Measurements from ENCODE around the gene MED12. TPM values are rescaled to one million over a fixed set of nuclear protein-coding genes. Genes with fewer than 3 reads are reported as not detected.
"Not testable (repeated sequence)": the region's sequence is repeated elsewhere in the genome, so short reads cannot be mapped to it uniquely, and the experiment has no call there.

The MED12 gene
- total RNA-seq, 1 donor = 106 TPM

DNA sequence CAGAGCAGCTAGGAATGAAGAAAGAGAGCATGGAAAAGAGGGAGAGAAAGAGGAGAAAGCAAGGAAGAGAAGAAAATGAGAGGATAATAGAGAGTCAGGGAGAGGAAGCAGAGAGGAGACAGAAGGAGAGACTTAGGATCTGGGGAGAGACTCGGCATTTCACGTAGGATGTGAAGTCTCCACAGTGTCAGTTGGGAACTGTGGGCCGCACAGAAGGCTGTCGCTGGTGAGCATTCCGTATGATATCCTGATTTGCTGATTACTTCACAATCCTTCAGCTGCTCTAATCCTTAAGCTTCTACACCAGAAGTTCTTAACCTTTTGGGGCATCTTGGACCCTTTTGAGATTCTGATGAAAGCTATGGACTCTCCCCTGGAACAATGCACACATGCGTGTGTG lies 40.2 kb downstream of the MED12 start:
- DNase-seq (ENCODE audit: low read depth in 2 of 3, low spot score in 2 of 3) = no peak

DNA sequence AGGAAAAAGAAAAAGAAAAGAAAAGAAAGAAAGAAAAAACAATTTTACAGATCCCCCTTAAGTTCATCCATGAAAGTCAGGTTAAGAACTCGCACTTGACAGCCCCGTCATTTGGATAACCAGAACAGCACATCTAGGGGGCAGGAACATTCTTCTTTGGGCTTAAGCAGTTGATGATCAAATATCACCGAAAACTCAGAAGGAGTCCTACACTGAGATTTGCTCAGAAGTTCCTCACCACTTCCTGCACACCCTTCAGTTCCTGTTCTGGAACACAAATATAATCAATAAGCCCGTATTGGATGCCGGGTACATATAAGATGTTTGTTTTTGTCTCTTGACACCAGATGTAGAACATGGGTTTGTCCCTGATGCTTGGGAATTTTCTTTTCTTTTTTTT lies 40.9 kb downstream of the MED12 start:
- DNase-seq (ENCODE audit: low read depth in 2 of 3, low spot score in 2 of 3) = no peak

DNA sequence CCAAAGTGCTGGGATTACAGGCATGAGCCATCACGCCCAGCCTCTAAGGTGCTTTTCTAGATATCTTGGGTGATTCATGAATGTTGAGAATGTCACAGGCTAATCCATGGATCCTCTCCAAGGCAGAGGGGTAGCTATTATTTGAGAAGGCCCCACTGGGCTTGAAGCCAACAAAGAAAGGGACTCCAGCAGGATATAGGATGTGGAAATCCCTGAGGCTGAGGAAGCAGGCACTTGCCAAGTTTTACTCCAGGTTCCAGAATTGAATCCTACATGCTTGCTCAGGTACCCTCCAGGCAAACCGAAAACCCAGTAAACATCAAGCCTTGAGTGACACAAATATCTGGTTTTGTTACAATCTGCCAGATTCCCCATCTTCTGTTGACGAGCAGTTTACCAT lies 42.1 kb downstream of the MED12 start:
- DNase-seq (ENCODE audit: low read depth in 2 of 3, low spot score in 2 of 3) = no peak

DNA sequence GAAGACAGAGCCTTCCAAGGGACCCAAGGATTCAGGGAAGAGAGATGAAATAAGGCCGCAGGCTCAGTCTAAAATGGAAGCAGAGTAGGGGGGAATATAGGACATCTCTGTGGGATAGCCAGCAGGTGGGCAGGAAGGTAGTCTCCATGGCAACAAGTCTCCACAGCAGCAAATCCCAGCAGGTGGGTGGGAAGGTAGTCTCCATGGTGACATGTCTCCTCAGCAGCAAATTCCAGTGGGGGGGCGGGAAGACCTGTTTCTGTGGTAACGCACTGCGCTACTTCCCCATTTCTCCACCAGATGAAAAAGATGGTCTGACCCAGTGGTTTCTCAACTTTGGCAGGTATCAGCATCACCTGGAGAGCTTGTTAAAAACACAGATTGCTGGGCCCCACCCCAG lies 44.6 kb downstream of the MED12 start:
- DNase-seq (ENCODE audit: low read depth in 2 of 3, low spot score in 2 of 3) = no peak

DNA sequence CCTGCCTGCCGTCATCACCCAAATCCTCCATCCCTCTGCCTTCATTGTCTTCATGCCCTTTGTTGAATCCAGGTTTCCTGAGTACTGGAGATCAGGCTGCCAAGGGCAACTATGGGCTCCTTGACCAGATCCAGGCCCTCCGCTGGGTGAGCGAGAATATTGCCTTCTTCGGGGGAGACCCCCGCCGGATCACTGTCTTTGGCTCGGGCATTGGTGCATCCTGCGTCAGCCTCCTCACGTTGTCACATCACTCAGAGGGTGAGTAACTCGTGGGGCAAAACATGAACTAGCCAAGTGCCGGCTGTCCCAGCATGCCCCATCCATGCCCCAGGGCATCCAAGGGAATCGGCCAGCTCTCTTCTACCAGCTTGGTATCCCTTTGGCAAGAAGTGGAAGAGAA lies 45.7 kb downstream of the MED12 start:
- no peak for DNase-seq (ENCODE audit: low read depth in 2 of 3, low spot score in 2 of 3)

DNA sequence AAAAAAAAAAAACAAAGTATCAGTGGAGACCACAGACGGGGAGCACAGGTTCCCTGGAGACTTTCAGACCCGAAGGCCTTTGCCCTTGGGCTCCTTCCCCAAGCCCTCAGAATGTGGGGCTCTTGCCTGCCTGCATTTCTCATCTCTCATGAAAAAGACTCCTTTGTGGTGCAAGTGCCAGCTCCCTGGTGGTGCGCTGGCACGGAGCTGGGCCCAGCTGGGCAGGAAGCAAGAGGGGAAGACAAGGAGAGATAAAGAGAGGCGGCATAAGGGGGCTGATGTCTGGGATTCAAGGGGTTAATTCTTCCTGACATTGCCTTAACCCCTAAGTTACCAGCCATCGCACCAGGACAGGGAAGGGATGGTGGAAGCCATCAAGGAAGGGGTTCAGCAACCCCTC lies 48.1 kb downstream of the MED12 start:
- no peak for DNase-seq (ENCODE audit: low read depth in 2 of 3, low spot score in 2 of 3)

DNA sequence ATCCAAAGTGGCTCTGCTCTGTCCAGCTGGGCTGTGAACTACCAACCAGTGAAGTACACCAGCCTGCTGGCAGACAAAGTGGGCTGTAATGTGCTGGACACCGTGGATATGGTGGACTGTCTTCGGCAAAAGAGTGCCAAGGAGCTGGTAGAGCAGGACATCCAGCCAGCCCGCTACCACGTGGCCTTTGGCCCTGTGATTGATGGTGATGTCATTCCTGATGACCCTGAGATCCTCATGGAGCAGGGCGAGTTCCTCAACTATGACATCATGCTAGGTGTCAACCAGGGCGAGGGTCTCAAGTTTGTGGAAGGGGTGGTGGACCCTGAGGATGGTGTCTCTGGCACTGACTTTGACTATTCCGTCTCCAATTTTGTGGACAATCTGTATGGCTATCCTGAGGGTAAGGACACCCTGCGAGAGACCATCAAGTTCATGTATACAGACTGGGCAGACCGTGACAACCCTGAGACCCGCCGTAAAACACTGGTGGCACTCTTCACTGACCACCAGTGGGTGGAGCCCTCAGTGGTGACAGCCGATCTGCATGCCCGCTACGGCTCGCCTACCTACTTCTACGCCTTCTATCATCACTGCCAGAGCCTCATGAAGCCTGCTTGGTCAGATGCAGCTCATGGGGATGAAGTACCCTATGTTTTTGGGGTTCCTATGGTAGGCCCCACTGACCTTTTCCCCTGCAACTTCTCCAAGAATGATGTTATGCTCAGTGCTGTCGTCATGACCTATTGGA lies 48.8 kb downstream of the MED12 start:
- DNase-seq (ENCODE audit: low read depth in 2 of 3, low spot score in 2 of 3) = no peak

DNA sequence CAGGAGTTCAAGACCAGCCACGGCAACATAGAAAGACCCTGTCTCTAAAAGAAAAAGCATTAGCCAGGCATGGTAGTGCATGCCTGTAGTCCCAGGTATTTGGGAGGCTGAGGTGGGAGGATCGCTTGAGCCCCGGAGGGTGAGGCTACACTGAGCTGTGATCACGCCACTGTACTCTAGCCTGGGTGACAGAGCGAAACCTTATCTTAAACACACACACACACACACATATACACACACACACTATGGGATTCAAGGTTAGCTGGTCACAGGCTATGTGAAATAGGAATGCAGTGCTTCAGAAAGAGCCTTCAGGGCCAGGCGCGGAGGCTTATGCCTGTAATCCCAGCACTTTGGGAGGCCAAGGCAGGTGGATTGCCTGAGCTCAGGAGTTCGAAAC lies 49.7 kb downstream of the MED12 start:
- DNase-seq (ENCODE audit: low read depth in 2 of 3, low spot score in 2 of 3) = no peak

DNA sequence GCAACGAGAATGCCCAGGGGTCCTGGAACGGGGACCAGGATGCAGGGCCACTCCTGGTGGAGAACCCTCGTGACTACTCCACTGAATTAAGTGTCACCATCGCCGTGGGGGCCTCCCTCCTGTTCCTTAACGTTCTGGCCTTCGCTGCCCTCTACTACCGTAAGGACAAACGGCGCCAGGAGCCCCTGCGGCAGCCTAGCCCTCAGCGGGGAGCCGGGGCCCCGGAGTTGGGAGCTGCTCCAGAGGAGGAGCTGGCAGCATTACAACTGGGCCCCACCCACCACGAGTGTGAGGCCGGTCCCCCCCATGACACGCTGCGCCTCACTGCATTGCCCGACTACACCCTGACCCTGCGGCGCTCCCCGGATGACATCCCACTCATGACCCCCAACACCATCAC lies 51.2 kb downstream of the MED12 start:
- no peak for DNase-seq (ENCODE audit: low read depth in 2 of 3, low spot score in 2 of 3)

DNA sequence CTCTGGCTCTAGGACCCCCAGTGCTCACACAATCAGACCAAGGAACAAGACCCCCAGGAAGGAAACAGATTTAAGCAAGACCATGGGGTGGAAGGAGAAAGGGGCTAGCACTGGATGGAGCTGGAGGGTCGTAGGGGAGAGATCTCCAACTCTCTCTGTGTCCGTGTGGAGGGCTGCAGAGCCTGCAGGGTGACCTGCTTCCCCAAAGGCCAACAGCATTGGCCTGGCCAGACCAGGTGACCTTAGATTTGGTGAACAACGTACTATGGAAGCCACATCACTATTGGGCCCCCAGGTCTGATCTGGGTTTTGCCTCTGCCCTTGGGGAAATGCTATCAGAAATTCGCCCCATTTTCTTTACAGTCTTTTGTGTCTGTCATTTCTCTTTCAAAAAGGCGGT lies 52.3 kb downstream of the MED12 start:
- no peak for DNase-seq (ENCODE audit: low read depth in 2 of 3, low spot score in 2 of 3)

DNA sequence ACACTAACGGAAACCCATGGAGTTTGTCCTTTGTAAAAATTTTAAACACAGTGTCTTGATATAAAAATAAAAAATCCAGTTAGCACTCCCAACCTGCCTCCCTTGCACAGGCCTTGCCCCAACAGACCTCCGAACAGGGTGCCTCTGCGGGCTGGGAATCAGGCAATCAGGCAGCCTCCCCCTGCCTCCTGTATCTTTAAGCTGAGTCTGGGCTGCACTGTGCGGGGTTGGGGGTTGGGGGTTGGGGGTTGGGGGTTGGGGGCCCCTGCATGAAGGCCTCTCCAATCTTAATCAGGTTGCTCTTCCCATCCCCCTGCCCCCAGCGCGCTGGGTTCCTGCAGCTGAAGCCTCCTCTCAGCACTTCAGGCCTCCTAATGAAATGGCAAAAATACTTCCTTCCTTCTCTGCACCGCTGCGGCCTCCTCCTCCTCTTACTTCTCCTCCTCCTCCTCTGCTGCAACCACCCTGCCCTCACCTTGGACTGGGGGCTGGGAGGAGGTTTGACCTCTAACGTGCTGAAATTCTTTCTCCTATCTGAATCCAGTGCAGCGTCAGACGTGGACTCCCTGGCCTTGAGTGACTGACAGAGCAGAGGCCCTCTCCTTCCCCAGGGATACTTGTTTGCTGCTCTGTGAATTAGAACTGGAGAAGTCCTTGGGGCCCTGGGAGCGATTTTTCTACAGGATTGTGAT lies 52.9 kb downstream of the MED12 start:
- peak in 1 of 3 donors; percentile 24 for DNase-seq (ENCODE audit: low read depth in 2 of 3, low spot score in 2 of 3)

DNA sequence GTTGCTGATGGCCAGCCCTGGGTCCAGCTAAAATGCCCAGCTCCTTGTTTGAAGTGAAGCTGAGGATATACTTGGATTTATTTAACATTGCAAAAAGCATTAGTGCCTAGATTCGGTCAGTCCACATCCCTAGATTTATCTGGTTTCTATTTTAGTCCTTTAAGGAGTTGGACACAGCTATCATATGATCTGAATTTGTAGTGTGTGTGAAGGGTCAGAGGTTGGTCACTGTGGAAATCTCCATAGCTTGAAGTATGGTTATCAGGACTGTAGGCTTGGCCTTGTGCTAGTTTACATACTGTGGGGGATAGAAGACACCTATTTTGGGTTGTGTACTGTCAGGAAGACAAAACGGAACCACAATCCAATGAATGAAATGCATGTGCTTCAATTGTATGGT lies 55.0 kb downstream of the MED12 start:
- no peak for DNase-seq (ENCODE audit: low read depth in 2 of 3, low spot score in 2 of 3)

DNA sequence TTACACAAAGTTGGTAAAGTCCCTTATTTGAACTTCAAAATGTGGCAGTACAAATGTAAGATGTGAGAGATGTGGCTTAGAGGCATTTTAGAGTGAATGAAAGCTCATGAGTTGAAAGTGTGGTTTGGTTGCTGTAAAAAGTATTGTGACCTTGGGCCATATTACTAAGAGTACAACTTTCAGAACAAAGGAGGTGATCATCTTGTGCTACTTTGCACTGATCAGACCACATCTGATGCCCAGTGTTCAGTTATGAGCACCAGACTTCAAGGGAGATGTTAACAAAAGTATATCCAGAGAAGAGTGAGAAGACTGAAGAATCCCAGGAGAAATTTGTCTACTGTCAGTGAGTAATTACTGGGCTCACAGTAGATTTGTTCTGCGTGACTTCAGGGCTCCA lies 56.4 kb downstream of the MED12 start:
- DNase-seq (ENCODE audit: low read depth in 2 of 3, low spot score in 2 of 3) = no peak

DNA sequence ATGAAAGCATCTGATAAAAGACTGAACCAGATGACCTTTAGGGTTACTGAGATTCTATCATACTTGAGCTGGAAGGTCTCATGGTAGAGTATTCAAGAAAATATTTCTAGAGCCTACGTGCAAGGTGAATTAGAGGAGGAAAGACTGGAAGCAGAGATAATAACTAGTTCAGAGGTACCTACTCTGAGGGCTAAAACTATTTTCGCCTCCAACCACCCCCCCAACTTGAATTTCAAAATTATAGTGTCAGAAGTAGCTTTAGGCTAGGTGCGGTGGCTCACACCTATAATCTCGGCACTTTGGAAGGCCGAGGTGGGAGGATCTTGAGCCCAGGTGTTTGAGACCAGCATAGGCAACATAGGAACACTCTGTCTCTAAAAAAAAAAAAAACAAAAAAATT lies 57.1 kb downstream of the MED12 start:
- no peak for DNase-seq (ENCODE audit: low read depth in 2 of 3, low spot score in 2 of 3)

DNA sequence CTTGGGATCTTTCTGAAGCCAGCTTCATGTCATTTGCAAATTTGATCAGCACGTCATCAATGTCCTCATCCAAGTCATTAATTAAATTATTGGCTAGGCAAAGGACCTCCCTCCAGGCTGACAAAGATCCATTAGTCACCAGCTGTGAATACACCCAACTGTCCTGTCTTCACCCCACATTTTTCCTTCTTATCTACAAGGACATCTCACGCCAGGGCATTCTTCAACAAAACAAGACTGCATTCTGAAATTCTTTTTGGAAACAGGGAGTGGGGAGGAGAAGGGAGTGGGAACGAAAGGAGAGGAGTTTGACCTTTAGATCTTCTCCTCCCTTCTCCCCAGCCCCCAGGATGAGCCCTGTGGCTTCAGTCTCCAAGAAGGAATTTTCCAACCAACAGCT lies 58.9 kb downstream of the MED12 start:
- no peak for DNase-seq (ENCODE audit: low read depth in 2 of 3, low spot score in 2 of 3)

DNA sequence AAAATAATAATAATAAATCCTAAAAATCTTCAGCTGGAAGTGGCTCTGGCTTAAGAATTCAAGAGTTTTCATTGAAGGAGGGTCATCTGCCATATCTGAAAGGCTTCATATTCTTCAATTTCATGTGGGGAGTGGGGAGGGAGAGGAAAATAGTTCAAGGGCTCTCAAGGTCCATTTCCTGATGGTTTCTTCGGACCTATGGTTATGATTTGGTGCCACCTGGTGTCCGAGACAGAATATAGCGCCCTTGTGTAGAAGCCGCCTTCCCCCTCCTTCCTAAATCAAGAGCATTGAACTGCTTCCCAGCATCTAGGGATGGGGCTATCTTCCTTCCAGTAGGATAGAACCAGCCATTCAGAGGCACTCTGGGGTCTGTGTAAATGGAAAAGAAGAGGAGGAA lies 60.5 kb downstream of the MED12 start:
- DNase-seq (ENCODE audit: low read depth in 2 of 3, low spot score in 2 of 3) = peak in 2 of 3 donors; percentile 55 to 67

DNA sequence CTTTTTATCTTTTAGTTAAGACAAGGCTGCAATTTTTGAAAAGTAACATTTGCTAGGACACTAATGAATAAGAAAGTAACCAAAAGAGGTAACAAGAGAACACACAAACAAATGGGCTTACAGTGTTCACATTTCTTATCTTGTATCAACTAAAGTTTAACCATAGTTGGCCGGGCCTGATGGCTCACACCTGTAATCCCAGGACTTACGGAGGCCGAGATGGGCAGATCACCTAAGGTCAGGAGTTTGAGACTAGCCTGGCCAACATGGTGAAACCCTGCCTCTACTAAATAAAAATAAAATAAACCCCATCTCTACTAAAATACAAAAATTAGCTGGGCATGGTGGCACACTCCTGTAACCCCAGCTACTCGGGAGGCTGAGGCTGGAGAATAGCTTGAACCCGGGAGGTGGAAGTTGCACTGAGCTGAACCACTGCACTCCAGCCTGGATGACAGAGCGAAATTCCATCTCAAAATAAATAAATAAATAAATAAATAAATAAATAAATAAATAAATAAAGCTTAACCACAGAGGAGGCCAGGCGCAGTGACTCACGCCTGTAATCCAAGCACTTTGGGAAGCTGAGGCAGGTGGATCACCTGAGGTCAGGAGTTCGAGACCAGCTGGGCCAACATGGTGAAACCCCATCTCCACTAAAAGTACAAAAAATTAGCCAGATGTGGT lies 62.3 kb downstream of the MED12 start:
- DNase-seq (ENCODE audit: low read depth in 2 of 3, low spot score in 2 of 3) = not testable (repeated sequence)

DNA sequence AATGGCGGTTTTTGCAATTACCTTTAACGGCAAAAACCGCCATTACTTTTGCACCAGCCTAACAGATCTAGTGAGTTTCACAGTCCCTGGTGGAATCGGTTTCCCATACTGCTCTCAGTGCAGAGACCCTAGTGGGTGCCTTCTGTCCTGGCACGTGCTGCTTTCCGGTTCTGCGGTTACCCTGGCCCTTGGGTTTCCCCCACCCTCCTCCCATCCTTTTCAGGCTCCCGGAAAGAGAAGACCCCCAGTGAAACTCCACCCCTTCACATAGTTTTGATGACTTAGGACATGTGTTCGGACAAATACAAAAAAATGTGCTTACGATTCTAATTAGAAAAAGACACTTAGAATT lies 63.1 kb downstream of the MED12 start:
- peak in 1 of 3 donors; percentile 33 for DNase-seq (ENCODE audit: low read depth in 2 of 3, low spot score in 2 of 3)

DNA sequence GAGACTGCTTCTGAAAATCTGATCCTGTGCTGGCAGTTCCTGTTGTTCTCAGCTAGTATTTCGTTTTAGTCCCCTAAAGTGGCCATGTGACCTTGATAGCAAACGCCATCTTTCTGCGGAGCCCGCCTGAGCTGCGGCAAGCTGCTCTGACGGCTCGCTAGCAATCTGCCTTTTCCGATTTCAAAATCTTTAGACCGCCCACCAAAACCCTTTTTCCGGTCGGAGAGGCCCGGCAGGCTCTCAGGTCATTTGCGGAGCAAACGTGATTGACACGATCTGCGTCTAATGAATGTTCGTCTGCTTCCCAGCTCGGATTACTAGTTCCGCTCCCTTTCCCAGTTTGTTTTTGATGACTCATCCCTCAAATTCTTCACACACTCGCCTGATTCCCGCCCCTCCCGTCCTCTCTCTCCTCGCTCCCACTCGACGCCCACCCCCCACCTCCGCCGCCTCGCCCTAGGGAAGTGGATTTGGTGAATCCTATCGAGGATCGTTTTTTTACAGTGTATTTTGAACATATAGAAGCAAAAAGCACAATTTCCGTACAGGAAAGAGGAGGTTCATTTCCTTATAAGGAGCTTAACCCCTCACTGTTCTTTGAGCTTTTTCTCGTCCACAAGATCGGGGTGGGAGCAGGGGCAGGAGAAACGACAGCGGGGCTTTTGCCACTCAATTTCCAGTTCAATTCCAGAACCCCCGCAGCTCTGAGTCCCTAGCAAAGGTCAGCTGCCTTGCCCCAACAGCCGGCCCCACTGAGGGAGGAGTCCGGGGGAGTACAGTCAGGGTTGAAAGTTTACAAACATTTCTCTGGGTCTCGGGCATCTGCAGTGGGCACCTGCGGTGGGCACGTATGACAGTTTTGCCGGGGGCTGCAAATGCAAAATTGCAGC lies 63.8 kb downstream of the MED12 start:
- DNase-seq (ENCODE audit: low read depth in 2 of 3, low spot score in 2 of 3) = peak; percentile 53 to 93 (median 90)

DNA sequence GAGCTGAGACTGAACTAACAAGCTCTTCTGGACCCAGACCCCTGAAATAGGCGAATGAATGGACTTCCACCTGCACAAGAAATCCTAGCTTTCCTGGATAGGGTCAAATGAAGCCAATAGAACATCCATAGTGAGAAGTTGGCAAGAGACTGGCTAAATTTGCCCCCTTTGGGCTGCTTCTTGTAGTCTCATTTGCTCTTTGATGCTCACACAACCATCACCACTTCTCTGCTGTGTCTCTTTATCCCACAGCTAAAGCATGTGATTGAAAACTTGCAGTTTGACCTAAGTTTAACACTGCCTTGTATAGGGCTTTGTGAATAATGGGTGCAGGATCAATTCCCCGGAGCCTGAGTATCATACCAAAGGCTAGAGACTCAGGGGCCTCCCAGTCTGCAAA lies 64.5 kb downstream of the MED12 start:
- DNase-seq (ENCODE audit: low read depth in 2 of 3, low spot score in 2 of 3) = no peak

DNA sequence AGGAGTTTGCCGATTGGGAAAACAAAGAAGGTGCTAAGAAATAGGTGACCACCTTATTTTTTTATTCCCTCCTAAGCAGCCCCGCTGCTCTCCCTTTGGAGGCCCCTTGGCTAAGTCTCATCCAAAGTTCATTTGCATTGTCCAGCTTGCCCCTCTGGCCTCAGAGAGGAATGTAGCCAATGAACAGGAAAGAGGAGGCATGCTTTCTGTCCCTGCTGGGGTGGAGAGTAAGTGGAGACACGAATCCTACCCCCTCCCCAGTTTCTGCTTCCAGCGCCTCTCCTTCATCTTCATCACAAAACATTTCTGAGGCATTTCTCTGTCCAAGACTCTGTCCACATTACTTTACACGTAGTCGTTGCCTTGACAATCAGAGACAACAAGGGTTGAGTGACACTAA lies 64.9 kb downstream of the MED12 start:
- DNase-seq (ENCODE audit: low read depth in 2 of 3, low spot score in 2 of 3) = no peak

Data from hematopoietic multipotent progenitor cell (in vitro differentiated cells).